Hepatocyte (in vitro differentiated cells): ENCODE results near the gene SLAMF8. TPM values are rescaled to one million over a fixed set of nuclear protein-coding genes. Genes with fewer than 3 reads are reported as not detected.

Experiments
- DNase-seq: peaks from one replicate; pipeline ENCODE4 v3.0.0-alpha.2; 2016; ENCODE audit warnings: low spot score
- H2AFZ ChIP-seq: fragments of 200-600 bp; sonication (generic); 2 replicates; pipeline ENCODE4 v1.6.0; 2016; ENCODE audit warnings: antibody characterized with exemption, mild to moderate bottlenecking
- H3K27ac ChIP-seq: fragments of 200-600 bp; sonication (generic); 2 replicates; pipeline ENCODE4 v1.5.1; 2016; ENCODE audit warnings: mild to moderate bottlenecking
- H3K27me3 ChIP-seq: fragments of 200-600 bp; sonication (generic); 2 replicates; pipeline ENCODE4 v1.6.1; 2016
- H3K36me3 ChIP-seq: fragments of 200-600 bp; sonication (generic); replicated peaks from 2 replicates; pipeline ENCODE4 v1.5.1; 2016; ENCODE audit warnings: low read depth; ENCODE audit not compliant: insufficient read depth
- H3K4me1 ChIP-seq: fragments of 200-600 bp; sonication (generic); 2 replicates; pipeline ENCODE4 v1.5.1; 2016; ENCODE audit warnings: mild to moderate bottlenecking, moderate library complexity; ENCODE audit not compliant: insufficient read depth
- H3K4me2 ChIP-seq: fragments of 200-600 bp; sonication (generic); 2 replicates; pipeline ENCODE4 v1.6.0; 2016
- H3K4me3 ChIP-seq: fragments of 200-600 bp; sonication (generic); 2 replicates; pipeline ENCODE4 v1.5.1; 2016; ENCODE audit warnings: mild to moderate bottlenecking
- H3K79me2 ChIP-seq: fragments of 200-600 bp; sonication (generic); 2 replicates; pipeline ENCODE4 v1.6.0; 2017; ENCODE audit warnings: mild to moderate bottlenecking
- H3K9me2 ChIP-seq: fragments of 200-600 bp; sonication (generic); replicated peaks from 2 replicates; pipeline ENCODE4 v1.6.0; 2017; ENCODE audit warnings: mild to moderate bottlenecking; ENCODE audit not compliant: insufficient read depth
- H3K9me3 ChIP-seq: fragments of 200-600 bp; sonication (generic); 2 replicates; pipeline ENCODE4 v1.5.1; 2016; ENCODE audit warnings: low read depth, mild to moderate bottlenecking
- H4K20me1 ChIP-seq: fragments of 200-600 bp; sonication (generic); 2 replicates; pipeline ENCODE4 v1.6.0; 2016; ENCODE audit warnings: mild to moderate bottlenecking; ENCODE audit not compliant: insufficient read depth, poor library complexity, severe bottlenecking
- CTCF ChIP-seq: fragments of 200-600 bp; sonication (generic); IDR thresholded peaks from 2 replicates; pipeline ENCODE4 v1.5.1; 2016; ENCODE audit warnings: antibody characterized with exemption, mild to moderate bottlenecking; ENCODE audit not compliant: poor library complexity
- EZH2 ChIP-seq: fragments of 200-600 bp; sonication (generic); IDR thresholded peaks from 2 replicates; pipeline ENCODE4 v1.6.1; 2016; ENCODE audit warnings: antibody characterized with exemption, mild to moderate bottlenecking, borderline replicate concordance
- EZH2phosphoT487 ChIP-seq: fragments of 200-600 bp; sonication (generic); IDR thresholded peaks from one replicate; pipeline ENCODE4 v1.6.1; 2018; ENCODE audit warnings: antibody characterized with exemption, mild to moderate bottlenecking, low read depth, moderate library complexity; ENCODE audit not compliant: unreplicated experiment, severe bottlenecking
- WGBS: methylation state at CpG from one replicate; pipeline ENCODE4 v1.1.6; 2016; ENCODE audit warnings: low lambda C conversion rate; ENCODE audit errors: missing lambda C conversion rate; 5-methylcytosine and 5-hydroxymethylcytosine counted together
- polyA plus RNA-seq: library from polyadenylated mRNA; unstranded; fragments of >200 nt; fragmentation: Nextera tagmentation; extraction: Ambion mirVana; gene quantifications from 2 replicates; pipeline ENCODE4 v1.2.1, GENCODE V29; 2016
- total RNA-seq: library from RNA; depleted of rRNA; stranded (reverse); fragments of >200 nt; gene quantifications from 2 replicates; pipeline ENCODE4 v1.2.3, GENCODE V29; 2014

Gene SLAMF8
- total and polyA plus RNA-seq, 2 experiments from 2014 or later: 0.57 to 0.74 TPM

- Histone ChIP-seq H3K4me1 (no peaks in the 10 kb centered on the region), H3K9me2 (no peaks in the 10 kb centered on the region), H3K4me3 (no peak overlapping the region), H3K36me3 (no peaks in the 10 kb centered on the region), H2AFZ (no peak overlapping the region), H4K20me1 (no peaks in the 10 kb centered on the region), H3K27ac (no peak overlapping the region), H3K79me2 (no peaks in the 10 kb centered on the region), H3K27me3 (peaks cover 19% of the 10 kb centered on the region), H3K9me3 (no peaks in the 10 kb centered on the region), H3K4me2 (no peak overlapping the region)
- no peak for DNase-seq
- TF ChIP-seq CTCF: no peak
- 78% methylated on average over 9 of the region's 9 CpGs for WGBS
Measured at GRCh38 chr1:159821171-159821867, 5.4 kb upstream of the SLAMF8 start.

- Histone ChIP-seq H3K79me2 (no peaks in the 10 kb centered on the region), H3K4me2 (no peak overlapping the region), H3K9me3 (no peaks in the 10 kb centered on the region), H3K27me3 (peaks cover 19% of the 10 kb centered on the region), H3K9me2 (no peaks in the 10 kb centered on the region), H3K4me1 (no peaks in the 10 kb centered on the region), H3K4me3 (no peak overlapping the region), H4K20me1 (no peaks in the 10 kb centered on the region), H3K27ac (no peak overlapping the region), H2AFZ (no peak overlapping the region), H3K36me3 (no peaks in the 10 kb centered on the region)
- no peak for TF ChIP-seq EZH2
- TF ChIP-seq CTCF: no peak
- no peak for TF ChIP-seq EZH2phosphoT487
- 12% methylated on average over 7 of the region's 7 CpGs for WGBS
- DNase-seq: no peak
Measured at GRCh38 chr1:159823406-159823805, 3.3 kb upstream of the SLAMF8 start.

GRCh38 chr1:159825564-159825963, 1.1 kb upstream of the SLAMF8 start:
- Histone ChIP-seq H3K4me3 (no peak overlapping the region), H2AFZ (no peak overlapping the region), H4K20me1 (no peaks in the 10 kb centered on the region), H3K9me3 (no peaks in the 10 kb centered on the region), H3K9me2 (no peaks in the 10 kb centered on the region), H3K27ac (no peak overlapping the region), H3K4me2 (no peak overlapping the region), H3K27me3 (peaks cover 19% of the 10 kb centered on the region), H3K79me2 (no peaks in the 10 kb centered on the region), H3K4me1 (no peaks in the 10 kb centered on the region), H3K36me3 (no peaks in the 10 kb centered on the region)
- 41% methylated on average over 3 of the region's 3 CpGs for WGBS
- TF ChIP-seq CTCF: no peak
- TF ChIP-seq EZH2: no peak
- TF ChIP-seq EZH2phosphoT487: no peak
- no peak for DNase-seq

GRCh38 chr1:159827102-159827490, 423 bp downstream of the SLAMF8 start:
- TF ChIP-seq CTCF (no peak), EZH2 (no peak), EZH2phosphoT487 (no peak)
- no peak overlapping the region for H3K27ac ChIP-seq
- H3K4me1 ChIP-seq: no peaks in the 10 kb centered on the region
- no peaks in the 10 kb centered on the region for H3K36me3 ChIP-seq
- no peaks in the 10 kb centered on the region for H3K9me2 ChIP-seq
- no peak overlapping the region for H3K4me2 ChIP-seq
- WGBS: 80% methylated on average over 6 of the region's 6 CpGs
- no peak for DNase-seq
- no peaks in the 10 kb centered on the region for H4K20me1 ChIP-seq
- H3K79me2 ChIP-seq: no peaks in the 10 kb centered on the region
- H2AFZ ChIP-seq: no peak overlapping the region
- peaks cover 10% of the 10 kb centered on the region for H3K27me3 ChIP-seq
- no peak overlapping the region for H3K4me3 ChIP-seq
- H3K9me3 ChIP-seq: no peaks in the 10 kb centered on the region
